Measurements from ENCODE around the gene TSC2.

GRCh38 chr16:2085669-2086068 lies 37.9 kb downstream of the TSC2 start:
- TF ChIP-seq CTCF (IDR thresholded peaks at IDR 0.05; ENCODE audit: poor library complexity, severe bottlenecking) (no peak), POLR2AphosphoS5 (IDR thresholded peaks at IDR 0.05) (no peak), TAF1 (IDR thresholded peaks at IDR 0.05; ENCODE audit: low read depth) (no peak), RAD21 (conservative IDR thresholded peaks at IDR 0.05) (no peak), EZH2 (IDR thresholded peaks at IDR 0.05; ENCODE audit: borderline replicate concordance, insufficient read depth, low read length, poor library complexity, severe bottlenecking) (no peak)
